CD4-positive, CD25-positive, alpha-beta regulatory T cell (primary cell): Measurements from ENCODE around the gene IQGAP1. TPM values are rescaled to one million over a fixed set of nuclear protein-coding genes. Genes with fewer than 3 reads are reported as not detected.
A peak's percentile ranks its signal among the peaks of the same experiment; 100 is the strongest.

Experiments used
- ATAC-seq, 2 donors: fragments of 150-1000 bp; cut with Tn5 transposase; one replicate each; pipeline ENCODE4 v1.10.0; 2021; ENCODE audit warnings: low read depth in 2 of 2, moderate number of reproducible peaks in 2 of 2, moderate library complexity in 1 of 2
- DNase-seq, 3 donors: peaks; one replicate each; pipeline versions ENCODE4 v3.0.0 to v3.0.0-alpha.2; 2012 to 2022; ENCODE audit warnings: mixed read lengths in 1 of 3
- H3K27ac ChIP-seq: one replicate; pipeline ENCODE4 v1.7.0; 2013; ENCODE audit warnings: mild to moderate bottlenecking, low read length; ENCODE audit not compliant: insufficient read depth, poor library complexity, severe bottlenecking
- H3K27me3 ChIP-seq: one replicate; pipeline ENCODE4 v1.7.0; 2013; ENCODE audit warnings: low read length; ENCODE audit not compliant: control insufficient read depth, insufficient read depth
- H3K36me3 ChIP-seq: one replicate; pipeline ENCODE4 v1.7.0; 2013; ENCODE audit warnings: mild to moderate bottlenecking, low read length, moderate library complexity; ENCODE audit not compliant: control insufficient read depth, insufficient read depth
- H3K4me1 ChIP-seq: 2 replicates; pipeline ENCODE4 v1.7.0; 2013; ENCODE audit warnings: mild to moderate bottlenecking, low read length; ENCODE audit not compliant: insufficient read depth, control insufficient read depth, poor library complexity, severe bottlenecking
- H3K4me3 ChIP-seq: one replicate; pipeline ENCODE4 v1.7.0; 2013; ENCODE audit warnings: low read depth, mild to moderate bottlenecking, low read length, moderate library complexity
- H3K9me3 ChIP-seq, 2 experiments: 1 replicate in 1 of 2; 2 replicates in 1 of 2; pipeline ENCODE4 v1.7.0; 2013; ENCODE audit warnings: low read length in 2 of 2, mild to moderate bottlenecking in 1 of 2, moderate library complexity in 1 of 2; ENCODE audit not compliant: control insufficient read depth in 2 of 2
- H3K27ac Mint-ChIP-seq, 3 donors: one replicate each; pipeline ENCODE4 v1.8.0; 2020 to 2022; ENCODE audit warnings: mild to moderate bottlenecking in 3 of 3, mixed read lengths in 3 of 3, moderate library complexity in 2 of 3
- H3K27me3 Mint-ChIP-seq: one replicate; pipeline ENCODE4 v1.8.0; 2022; ENCODE audit warnings: mild to moderate bottlenecking, mixed read lengths
- H3K36me3 Mint-ChIP-seq: one replicate; pipeline ENCODE4 v1.8.0; 2020; ENCODE audit warnings: mixed read lengths
- H3K4me1 Mint-ChIP-seq, 4 donors: one replicate each; pipeline ENCODE4 v1.8.0; 2020 to 2022; ENCODE audit warnings: mixed read lengths in 4 of 4, mild to moderate bottlenecking in 1 of 4
- H3K4me3 Mint-ChIP-seq, 4 donors: one replicate each; pipeline ENCODE4 v1.8.0; 2020 to 2022; ENCODE audit warnings: mild to moderate bottlenecking in 4 of 4, mixed read lengths in 4 of 4, moderate library complexity in 3 of 4
- H3K9me3 Mint-ChIP-seq, 7 donors: one replicate each; pipeline ENCODE4 v1.8.0; 2020 to 2022; ENCODE audit warnings: mixed read lengths in 7 of 7, mild to moderate bottlenecking in 3 of 7, moderate library complexity in 2 of 7
- polyA plus RNA-seq, 4 donors: library from polyadenylated mRNA; unstranded; fragments of 300-500 nt; fragmentation: Illumina TruSeq; gene quantifications; one replicate each; pipeline ENCODE4 v1.2.3, GENCODE V29; 2021
- total RNA-seq: library from RNA; stranded (reverse); gene quantifications from one replicate; pipeline ENCODE4 v1.2.3, GENCODE V29; 2022

Gene IQGAP1
- total and polyA plus RNA-seq, 5 donors from 2014 or later, result 98.2 to 198 (median 144) TPM

- Mint-ChIP-seq H3K4me1 (peaks cover 18 to 37% (median 28%) of the 10 kb centered on the region in 4 donors), H3K9me3 (peaks cover 0 to 13% (median 4%) of the 10 kb centered on the region in 7 donors), H3K4me3 (no peak overlapping the region), H3K36me3 (no peaks in the 10 kb centered on the region), H3K27ac (no peak overlapping the region), H3K27me3 (no peaks in the 10 kb centered on the region)
- no peaks in the 10 kb centered on the region for H3K36me3 ChIP-seq
- no peak for DNase-seq
- no peak overlapping the region for H3K27ac ChIP-seq
- ATAC-seq, result no peak
- peaks cover 22% of the 10 kb centered on the region for H3K4me1 ChIP-seq
- H3K27me3 ChIP-seq, result no peaks in the 10 kb centered on the region
- no peak overlapping the region for H3K4me3 ChIP-seq
- H3K9me3 ChIP-seq, result peaks cover 2 to 12% of the 10 kb centered on the region in 2 experiments
Observed at GRCh38 chr15:90381515-90381914, 6.5 kb upstream of the IQGAP1 start.

DNA sequence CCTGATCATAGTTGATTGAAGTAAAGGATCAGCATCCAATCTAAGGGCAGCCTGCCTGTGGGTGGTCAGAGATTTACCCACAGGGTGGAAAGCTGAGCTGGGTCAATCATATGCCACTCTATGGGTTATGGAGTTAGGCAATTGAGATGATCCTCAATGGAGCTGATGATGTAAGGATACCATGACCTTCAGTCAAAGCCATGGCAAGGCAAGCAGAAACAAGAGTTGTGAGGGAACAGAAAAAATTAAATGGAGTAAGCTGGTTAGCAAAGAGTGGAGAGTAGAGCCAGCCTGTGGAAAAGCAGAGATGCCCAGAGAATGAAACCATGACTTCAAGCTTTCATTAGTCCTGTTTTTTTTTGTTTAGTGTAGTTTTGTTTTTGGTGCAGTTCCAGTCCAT lies 5.7 kb upstream of the IQGAP1 start:
- ATAC-seq (no peak), DNase-seq (no peak)
- no peak overlapping the region for H3K27ac Mint-ChIP-seq
- Histone ChIP-seq H3K4me1 (peaks cover 15% of the 10 kb centered on the region), H3K9me3 (peaks cover 2 to 12% of the 10 kb centered on the region in 2 experiments), H3K27me3 (no peaks in the 10 kb centered on the region), H3K27ac (no peak overlapping the region), H3K4me3 (no peak overlapping the region), H3K36me3 (no peaks in the 10 kb centered on the region)
- H3K27me3 Mint-ChIP-seq, result no peaks in the 10 kb centered on the region
- peaks cover 0 to 13% (median 4%) of the 10 kb centered on the region in 7 donors for H3K9me3 Mint-ChIP-seq
- peaks cover 10 to 31% (median 21%) of the 10 kb centered on the region in 4 donors for H3K4me1 Mint-ChIP-seq
- H3K36me3 Mint-ChIP-seq, result no peaks in the 10 kb centered on the region
- peak overlapping the region in 1 of 4 donors; percentile 6 for H3K4me3 Mint-ChIP-seq

DNA sequence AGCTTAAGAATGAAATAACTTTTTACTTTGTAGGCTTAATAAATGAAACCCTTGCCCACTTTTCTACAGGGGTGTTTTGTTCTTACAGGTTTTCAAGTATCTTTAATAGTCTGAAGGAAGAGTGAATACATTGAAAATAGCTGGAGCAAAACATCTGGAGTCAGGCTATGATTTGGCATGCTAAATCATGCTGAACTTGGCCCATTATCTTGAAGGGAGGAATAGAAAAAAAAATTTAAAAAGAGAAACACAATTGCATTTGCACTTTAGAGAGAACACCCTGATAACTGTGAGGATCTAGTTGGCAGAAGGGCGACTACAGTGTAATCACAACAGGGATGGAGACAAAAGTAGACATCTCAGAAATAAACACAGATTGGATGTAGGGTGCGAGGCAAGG lies 1.8 kb upstream of the IQGAP1 start:
- peaks cover 33% of the 10 kb centered on the region for H3K4me1 ChIP-seq
- H3K36me3 ChIP-seq, result peaks cover 6% of the 10 kb centered on the region
- Mint-ChIP-seq H3K9me3 (peaks cover 0 to 3% (median 0%) of the 10 kb centered on the region in 7 donors), H3K36me3 (peaks cover 12% of the 10 kb centered on the region), H3K27me3 (no peaks in the 10 kb centered on the region), H3K4me1 (peaks cover 18 to 41% (median 32%) of the 10 kb centered on the region in 4 donors), H3K27ac (peak overlapping the region in 2 of 3 donors; percentile 29 to 85), H3K4me3 (peak overlapping the region in 3 of 4 donors; percentile 59 to 85 (median 66))
- H3K27me3 ChIP-seq, result no peaks in the 10 kb centered on the region
- H3K27ac ChIP-seq, result no peak overlapping the region
- H3K9me3 ChIP-seq, result no peaks in the 10 kb centered on the region
- DNase-seq, result no peak
- no peak for ATAC-seq
- H3K4me3 ChIP-seq, result no peak overlapping the region

DNA sequence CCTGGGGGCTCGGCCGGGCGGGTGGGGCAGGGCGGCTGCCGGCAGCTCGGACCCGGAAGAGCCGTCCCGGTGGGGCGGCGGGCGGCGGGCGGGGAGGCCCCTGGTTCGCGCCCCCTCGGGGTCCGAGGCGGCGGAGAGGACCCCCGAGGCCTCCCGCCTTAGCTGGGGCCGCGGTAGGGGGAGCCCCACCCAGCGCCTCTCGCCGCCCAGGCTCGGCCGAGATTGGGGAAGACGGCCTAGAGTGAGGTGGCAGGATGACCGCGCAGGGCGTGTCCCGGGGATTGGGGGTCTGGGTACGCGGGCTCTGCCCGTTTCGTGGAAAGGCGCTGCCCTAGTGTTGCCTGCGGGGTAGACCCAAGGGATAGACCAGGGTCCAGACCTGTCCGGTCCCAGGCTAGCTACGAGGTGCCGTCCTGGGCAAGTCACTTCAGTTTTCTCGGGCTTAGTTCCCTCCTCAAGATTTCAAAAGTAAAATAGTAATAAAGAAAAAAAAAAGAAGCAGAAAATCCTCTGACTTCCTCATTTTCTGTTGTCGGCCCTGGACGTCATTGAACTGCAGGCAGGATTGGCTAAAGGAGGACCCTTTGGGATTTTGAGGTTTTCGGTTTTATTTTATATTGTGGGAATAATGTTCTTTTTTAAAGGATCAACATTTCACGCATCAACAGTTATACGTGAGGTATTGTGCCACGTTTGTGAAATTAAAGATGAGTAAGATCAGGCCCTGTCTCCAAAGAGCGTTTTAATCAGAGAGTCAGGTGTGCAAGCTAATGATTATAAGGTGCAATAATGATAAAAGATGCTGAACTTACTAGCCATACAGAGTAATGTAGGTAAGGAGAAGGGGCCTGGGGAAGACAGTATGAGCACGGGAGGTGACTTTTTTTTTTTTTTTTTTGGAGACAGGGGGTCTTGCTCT lies 679 bp downstream of the IQGAP1 start:
- H3K9me3 Mint-ChIP-seq, result peaks cover 0 to 3% (median 0%) of the 10 kb centered on the region in 7 donors
- peak; percentile 10 to 12 for ATAC-seq
- H3K27me3 Mint-ChIP-seq, result no peaks in the 10 kb centered on the region
- peaks cover 26% of the 10 kb centered on the region for H3K36me3 Mint-ChIP-seq
- peak overlapping the region; percentile 91 to 99 (median 94) for H3K4me3 Mint-ChIP-seq
- no peaks in the 10 kb centered on the region for H3K27me3 ChIP-seq
- H3K36me3 ChIP-seq, result peaks cover 25% of the 10 kb centered on the region
- DNase-seq, result peak; percentile 51 to 64 (median 55)
- peaks cover 36 to 60% (median 50%) of the 10 kb centered on the region in 4 donors for H3K4me1 Mint-ChIP-seq
- peak overlapping the region; percentile 94 for H3K27ac ChIP-seq
- no peaks in the 10 kb centered on the region for H3K9me3 ChIP-seq
- H3K4me3 ChIP-seq, result peak overlapping the region; percentile 91
- H3K4me1 ChIP-seq, result peaks cover 51% of the 10 kb centered on the region
- peak overlapping the region; percentile 89 to 98 (median 93) for H3K27ac Mint-ChIP-seq

DNA sequence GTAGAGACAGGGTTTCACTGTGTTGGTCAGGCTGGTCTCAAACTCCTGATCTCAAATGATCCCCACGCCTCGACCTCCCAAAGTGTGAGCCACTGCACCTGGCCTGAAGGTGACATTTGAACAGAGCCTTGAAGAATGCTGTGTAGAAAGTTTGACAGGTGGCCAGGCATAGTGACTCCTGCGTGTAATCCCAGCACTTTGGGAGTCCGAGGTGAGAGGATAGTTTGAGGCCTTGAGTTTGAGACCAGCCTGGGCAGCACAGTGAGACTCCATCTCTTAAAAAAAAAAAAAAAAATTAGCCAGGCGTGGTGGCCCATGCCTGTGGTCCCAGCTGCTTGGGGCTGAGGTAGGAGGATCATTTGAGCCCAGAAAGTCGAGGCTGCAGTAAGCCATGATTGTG lies 1.5 kb downstream of the IQGAP1 start:
- Histone ChIP-seq H3K27me3 (no peaks in the 10 kb centered on the region), H3K9me3 (no peaks in the 10 kb centered on the region), H3K27ac (peak overlapping the region; percentile 94), H3K4me3 (peak overlapping the region; percentile 91), H3K4me1 (peaks cover 59% of the 10 kb centered on the region), H3K36me3 (peaks cover 25% of the 10 kb centered on the region)
- Mint-ChIP-seq H3K4me3 (peak overlapping the region; percentile 85 to 99 (median 90)), H3K9me3 (peaks cover 0 to 3% (median 0%) of the 10 kb centered on the region in 7 donors), H3K27me3 (no peaks in the 10 kb centered on the region), H3K27ac (peak overlapping the region; percentile 12 to 98 (median 87)), H3K4me1 (peaks cover 41 to 65% (median 54%) of the 10 kb centered on the region in 4 donors), H3K36me3 (peaks cover 26% of the 10 kb centered on the region)
- no peak for ATAC-seq
- DNase-seq, result no peak

GRCh38 chr15:90393040-90393439 lies 5.0 kb downstream of the IQGAP1 start:
- peaks cover 31% of the 10 kb centered on the region for H3K36me3 Mint-ChIP-seq
- no peaks in the 10 kb centered on the region for H3K9me3 Mint-ChIP-seq
- H3K4me1 Mint-ChIP-seq, result peaks cover 52 to 86% (median 67%) of the 10 kb centered on the region in 4 donors
- H3K4me3 Mint-ChIP-seq, result peak overlapping the region; percentile 4 to 93 (median 39)
- no peak overlapping the region for H3K4me3 ChIP-seq
- no peak for DNase-seq
- no peaks in the 10 kb centered on the region for H3K27me3 ChIP-seq
- H3K9me3 ChIP-seq, result no peaks in the 10 kb centered on the region
- H3K4me1 ChIP-seq, result peaks cover 75% of the 10 kb centered on the region
- peaks cover 25% of the 10 kb centered on the region for H3K36me3 ChIP-seq
- peak overlapping the region in 1 of 3 donors; percentile 38 for H3K27ac Mint-ChIP-seq
- no peak overlapping the region for H3K27ac ChIP-seq
- H3K27me3 Mint-ChIP-seq, result no peaks in the 10 kb centered on the region
- ATAC-seq, result no peak

- H3K27ac Mint-ChIP-seq, result peak overlapping the region in 2 of 3 donors; percentile 43 to 81
- peak overlapping the region in 2 of 4 donors; percentile 1 to 4 for H3K4me3 Mint-ChIP-seq
- H3K4me3 ChIP-seq, result no peak overlapping the region
- H3K9me3 Mint-ChIP-seq, result no peaks in the 10 kb centered on the region
- H3K36me3 Mint-ChIP-seq, result peaks cover 29% of the 10 kb centered on the region
- H3K4me1 ChIP-seq, result peaks cover 78% of the 10 kb centered on the region
- H3K36me3 ChIP-seq, result peaks cover 25% of the 10 kb centered on the region
- ATAC-seq (no peak), DNase-seq (no peak)
- H3K27ac ChIP-seq, result no peak overlapping the region
- no peaks in the 10 kb centered on the region for H3K27me3 Mint-ChIP-seq
- no peaks in the 10 kb centered on the region for H3K27me3 ChIP-seq
- no peaks in the 10 kb centered on the region for H3K9me3 ChIP-seq
- peaks cover 52 to 88% (median 69%) of the 10 kb centered on the region in 4 donors for H3K4me1 Mint-ChIP-seq
Observed at GRCh38 chr15:90394074-90394473, 6.0 kb downstream of the IQGAP1 start.
